Thoracic aorta (tissue), 2 donors: ENCODE results near the gene ATRIP. TPM values are rescaled to one million over a fixed set of nuclear protein-coding genes. Genes with fewer than 3 reads are reported as not detected.
A peak's percentile ranks its signal among the peaks of the same experiment; 100 is the strongest.

Experiments
- ATAC-seq: fragments of 150-250 bp; one replicate; pipeline ENCODE4 v1.8.0; 2017; ENCODE audit warnings: low read depth; ENCODE audit not compliant: insufficient number of reproducible peaks, low FRiP score
- DNase-seq: peaks from one replicate; pipeline ENCODE4 v3.0.0-alpha.2; 2020; ENCODE audit warnings: low spot score
- H3K27ac ChIP-seq, 2 donors: fragments of 200-600 bp; sonication (generic); 1 replicate in 1 of 2; 2 replicates in 1 of 2; pipeline ENCODE4 v1.5.1; 2016; ENCODE audit warnings: mild to moderate bottlenecking in 2 of 2, moderate library complexity in 2 of 2
- H3K27me3 ChIP-seq: fragments of 200-600 bp; sonication (generic); replicated peaks from 2 replicates; pipeline ENCODE4 v1.6.0; 2016; ENCODE audit warnings: mild to moderate bottlenecking; ENCODE audit not compliant: insufficient read depth
- H3K36me3 ChIP-seq: fragments of 200-600 bp; sonication (generic); one replicate; pipeline ENCODE4 v1.5.1; 2016
- H3K4me1 ChIP-seq, 2 donors: fragments of 200-600 bp; sonication (generic); 1 replicate in 1 of 2; 2 replicates in 1 of 2; pipeline versions ENCODE4 v1.5.1 to v1.6.0; 2016; ENCODE audit warnings: low read depth in 2 of 2, mild to moderate bottlenecking in 1 of 2; ENCODE audit not compliant: control insufficient read depth in 1 of 2
- H3K4me3 ChIP-seq: fragments of 200-600 bp; sonication (generic); 2 replicates; pipeline ENCODE4 v1.5.1; 2016; ENCODE audit warnings: mild to moderate bottlenecking
- H3K9me3 ChIP-seq: fragments of 200-600 bp; sonication (generic); 2 replicates; pipeline ENCODE4 v1.5.1; 2016
- CTCF ChIP-seq: fragments of 200-600 bp; sonication (generic); IDR thresholded peaks from one replicate; pipeline ENCODE4 v1.5.1; 2019; ENCODE audit warnings: antibody characterized with exemption
- total RNA-seq, 2 donors: library from RNA; depleted of rRNA; stranded (reverse); fragments of >200 nt; gene quantifications; one replicate each; pipeline versions ENCODE4 v1.1.0 to v1.2.3, GENCODE V29; 2016

Gene ATRIP
- total RNA-seq, 2 donors from 2014 or later, result 4.0 to 8.3 TPM

- no peak for DNase-seq
These were observed 6.0 kb upstream of the ATRIP start for GRCh38 chr3:48440590-48440958.

GRCh38 chr3:48441940-48442339, 4.6 kb upstream of the ATRIP start:
- Histone ChIP-seq H3K27ac (peak overlapping the region in 1 of 2 donors; percentile 8), H3K9me3 (no peaks in the 10 kb centered on the region), H3K4me3 (peak overlapping the region; percentile 82), H3K4me1 (peaks cover 13 to 35% of the 10 kb centered on the region in 2 donors), H3K36me3 (peaks cover 8% of the 10 kb centered on the region), H3K27me3 (no peaks in the 10 kb centered on the region)
- DNase-seq, result no peak
- no peak for TF ChIP-seq CTCF
- no peak for ATAC-seq

More at GRCh38 chr3:48440590-48440958, 6.0 kb upstream of the ATRIP start:
- H3K27ac ChIP-seq, result peak overlapping the region; percentile 87 to 96
- H3K36me3 ChIP-seq, result peaks cover 8% of the 10 kb centered on the region
- no peak for ATAC-seq
- peaks cover 7 to 28% of the 10 kb centered on the region in 2 donors for H3K4me1 ChIP-seq
- peak overlapping the region; percentile 82 for H3K4me3 ChIP-seq
- H3K9me3 ChIP-seq, result no peaks in the 10 kb centered on the region
- H3K27me3 ChIP-seq, result no peaks in the 10 kb centered on the region
- no peak for TF ChIP-seq CTCF

GRCh38 chr3:48445277-48445882, 1.2 kb upstream of the ATRIP start:
- DNase-seq (no peak), ATAC-seq (no peak)
- Histone ChIP-seq H3K9me3 (no peaks in the 10 kb centered on the region), H3K27ac (peak overlapping the region; percentile 86 to 88), H3K36me3 (peaks cover 8% of the 10 kb centered on the region), H3K4me3 (peak overlapping the region; percentile 93), H3K27me3 (no peaks in the 10 kb centered on the region), H3K4me1 (peaks cover 21 to 43% of the 10 kb centered on the region in 2 donors)
- TF ChIP-seq CTCF, result no peak

- no peaks in the 10 kb centered on the region for H3K9me3 ChIP-seq
- peak overlapping the region; percentile 93 for H3K4me3 ChIP-seq
- H3K27me3 ChIP-seq, result no peaks in the 10 kb centered on the region
- peak overlapping the region; percentile 86 to 88 for H3K27ac ChIP-seq
- ATAC-seq (no peak), DNase-seq (no peak)
- H3K36me3 ChIP-seq, result peaks cover 8% of the 10 kb centered on the region
- no peak for TF ChIP-seq CTCF
- peaks cover 21 to 39% of the 10 kb centered on the region in 2 donors for H3K4me1 ChIP-seq
These were observed 503 bp upstream of the ATRIP start for GRCh38 chr3:48446043-48446424.

GRCh38 chr3:48451270-48451669, 4.7 kb downstream of the ATRIP start:
- no peak overlapping the region for H3K4me3 ChIP-seq
- no peak overlapping the region for H3K27ac ChIP-seq
- H3K27me3 ChIP-seq, result no peaks in the 10 kb centered on the region
- TF ChIP-seq CTCF, result no peak
- peaks cover 33% of the 10 kb centered on the region for H3K36me3 ChIP-seq
- DNase-seq (no peak), ATAC-seq (no peak)
- no peaks in the 10 kb centered on the region for H3K9me3 ChIP-seq
- H3K4me1 ChIP-seq, result peaks cover 9 to 17% of the 10 kb centered on the region in 2 donors
